ENCODE measurements around the gene PAAF1. TPM values are rescaled to one million over a fixed set of nuclear protein-coding genes. Genes with fewer than 3 reads are reported as not detected.

The PAAF1 gene
- total and polyA plus RNA-seq, 12 donors: 14.2 to 55.9 (median 28.0) TPM

DNA sequence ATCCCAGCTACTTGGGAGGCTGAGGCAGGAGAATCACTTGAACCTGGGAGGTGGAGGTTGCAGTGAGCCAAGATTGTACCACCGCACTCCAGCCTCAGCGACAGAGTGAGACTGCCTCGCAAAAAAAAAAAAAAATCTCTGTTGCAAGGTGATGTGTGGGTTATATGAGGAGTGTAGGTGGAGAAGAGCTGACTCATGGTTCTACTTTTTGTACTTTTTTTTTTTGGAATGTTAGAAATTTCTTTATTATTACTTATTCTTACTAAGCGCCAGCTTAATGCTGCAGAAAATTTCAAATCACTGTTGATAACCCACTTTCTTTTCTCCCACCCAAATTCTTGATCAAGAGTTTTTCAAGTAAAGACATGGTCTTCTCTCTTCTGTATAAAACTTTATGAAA is 44.4 kb downstream of the PAAF1 start:
- Histone ChIP-seq H3K4me3 (no peak overlapping the region), H3K27me3 (no peaks in the 10 kb centered on the region), H3K27ac (no peak overlapping the region), H3K4me1 (replicated peaks in 1 of 2) (peaks cover 0 to 9% of the 10 kb centered on the region in 2 donors), H3K36me3 (replicated peaks in 1 of 2) (peaks cover 0 to 53% of the 10 kb centered on the region in 2 donors), H3K9me3 (replicated peaks in 1 of 3) (no peaks in the 10 kb centered on the region)
- no peak for TF ChIP-seq POLR2A (IDR thresholded peaks at IDR 0.05)
- TF ChIP-seq, protein P1, sequence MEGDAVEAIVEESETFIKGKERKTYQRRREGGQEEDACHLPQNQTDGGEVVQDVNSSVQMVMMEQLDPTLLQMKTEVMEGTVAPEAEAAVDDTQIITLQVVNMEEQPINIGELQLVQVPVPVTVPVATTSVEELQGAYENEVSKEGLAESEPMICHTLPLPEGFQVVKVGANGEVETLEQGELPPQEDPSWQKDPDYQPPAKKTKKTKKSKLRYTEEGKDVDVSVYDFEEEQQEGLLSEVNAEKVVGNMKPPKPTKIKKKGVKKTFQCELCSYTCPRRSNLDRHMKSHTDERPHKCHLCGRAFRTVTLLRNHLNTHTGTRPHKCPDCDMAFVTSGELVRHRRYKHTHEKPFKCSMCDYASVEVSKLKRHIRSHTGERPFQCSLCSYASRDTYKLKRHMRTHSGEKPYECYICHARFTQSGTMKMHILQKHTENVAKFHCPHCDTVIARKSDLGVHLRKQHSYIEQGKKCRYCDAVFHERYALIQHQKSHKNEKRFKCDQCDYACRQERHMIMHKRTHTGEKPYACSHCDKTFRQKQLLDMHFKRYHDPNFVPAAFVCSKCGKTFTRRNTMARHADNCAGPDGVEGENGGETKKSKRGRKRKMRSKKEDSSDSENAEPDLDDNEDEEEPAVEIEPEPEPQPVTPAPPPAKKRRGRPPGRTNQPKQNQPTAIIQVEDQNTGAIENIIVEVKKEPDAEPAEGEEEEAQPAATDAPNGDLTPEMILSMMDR (IDR thresholded peaks at IDR 0.05): no peak
- DNase-seq: no peak
- 96 to 100% (median 98%) methylated on average over 4 of the region's 4 CpGs for WGBS, 4 donors
- intact Hi-C loops (cut with DNase I): no loop called here

DNA sequence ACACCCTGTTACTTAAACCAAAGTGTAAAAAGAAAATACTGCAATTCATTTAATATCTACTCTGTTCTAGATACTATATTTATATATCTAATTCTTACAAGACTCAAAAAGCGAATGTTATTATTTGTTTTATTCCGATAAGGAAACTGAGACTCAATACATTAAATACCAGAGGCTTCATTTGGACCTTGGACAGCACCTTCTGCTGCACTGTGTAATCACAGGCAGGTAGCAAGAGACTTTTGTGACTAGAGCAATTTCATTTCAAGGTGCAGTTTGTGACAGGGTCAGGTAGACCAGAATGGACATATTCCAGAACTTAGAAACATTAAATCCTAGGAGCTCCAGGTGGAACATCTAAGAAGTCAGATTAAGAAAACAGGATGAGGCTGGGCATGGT is 52.6 kb downstream of the PAAF1 start:
- Histone ChIP-seq H3K27ac (no peak overlapping the region), H3K4me1 (replicated peaks in 1 of 2) (no peaks in the 10 kb centered on the region), H3K9me3 (replicated peaks in 1 of 3) (no peaks in the 10 kb centered on the region), H3K4me3 (no peak overlapping the region), H3K36me3 (replicated peaks in 1 of 2) (peaks cover 0 to 50% of the 10 kb centered on the region in 2 donors), H3K27me3 (no peaks in the 10 kb centered on the region)
- DNase-seq: no peak
- intact Hi-C loops (cut with DNase I): no loop called here
- TF ChIP-seq POLR2A (IDR thresholded peaks at IDR 0.05): no peak
- TF ChIP-seq, protein P1 (IDR thresholded peaks at IDR 0.05): no peak
- WGBS, 4 donors: 95 to 97% (median 96%) methylated on average over 2 of the region's 2 CpGs

DNA sequence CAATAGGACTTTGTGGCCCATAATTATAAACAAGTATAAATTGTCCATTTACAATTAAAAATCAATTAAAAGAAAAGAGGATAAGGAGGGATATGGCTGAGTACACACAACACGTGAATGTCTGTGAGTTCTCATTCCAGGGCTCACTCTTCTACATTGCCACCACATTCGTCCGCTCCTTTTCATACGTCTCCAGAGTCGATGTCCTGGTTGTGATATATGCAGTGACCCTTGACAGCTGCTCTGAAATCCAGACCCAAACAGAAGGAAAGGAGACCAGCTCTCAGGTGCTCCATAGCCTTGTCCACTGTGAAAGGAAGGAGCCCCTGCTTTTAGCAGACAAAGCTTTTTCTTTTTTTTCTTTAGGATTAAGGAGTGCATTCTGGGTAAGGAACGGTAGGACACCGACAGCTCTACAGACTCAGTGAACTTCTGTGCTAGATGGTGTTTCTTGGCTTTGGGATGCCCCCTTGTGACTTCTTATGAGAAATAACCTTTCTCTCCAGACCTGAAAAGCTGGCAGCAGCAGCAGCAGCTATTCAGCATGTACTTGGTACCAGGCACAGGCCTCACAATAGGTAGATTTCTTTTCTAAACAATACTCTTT is 54.3 kb downstream of the PAAF1 start:
- intact Hi-C loops (cut with DNase I): no loop called here
- H3K27me3 ChIP-seq: no peaks in the 10 kb centered on the region
- 56 to 60% (median 58%) methylated on average over 7 of the region's 7 CpGs for WGBS, 4 donors
- H3K4me1 ChIP-seq (replicated peaks in 1 of 2): no peaks in the 10 kb centered on the region
- no peaks in the 10 kb centered on the region for H3K9me3 ChIP-seq (replicated peaks in 1 of 3)
- H3K4me3 ChIP-seq: no peak overlapping the region
- peak; percentile 36 to 73 (median 59) for DNase-seq
- H3K36me3 ChIP-seq (replicated peaks in 1 of 2): peaks cover 0 to 38% of the 10 kb centered on the region in 2 donors
- no peak overlapping the region for H3K27ac ChIP-seq
- TF ChIP-seq, protein P1 (IDR thresholded peaks at IDR 0.05): peak in 5 of 6 experiments; percentile 50 to 61 (median 56)
- TF ChIP-seq POLR2A (IDR thresholded peaks at IDR 0.05): no peak

DNA sequence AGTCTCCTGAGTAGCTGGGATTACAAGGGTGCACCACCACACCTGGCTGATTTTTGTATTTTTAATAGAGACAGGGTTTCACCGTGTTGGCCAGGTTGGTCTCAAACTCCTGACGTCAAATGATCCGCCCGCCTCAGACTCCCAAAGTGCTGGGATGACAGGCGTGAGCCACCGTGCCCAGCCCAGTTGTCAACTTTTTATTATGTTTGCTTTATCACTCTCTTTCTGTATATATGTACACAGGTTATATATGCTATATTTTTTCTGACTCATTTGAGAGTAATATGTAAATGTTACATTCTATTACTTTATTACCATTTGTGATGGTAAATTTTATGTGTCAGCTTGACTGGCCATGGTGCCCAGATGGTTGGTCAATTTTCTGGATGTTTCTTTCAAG is 55.2 kb downstream of the PAAF1 start:
- no peaks in the 10 kb centered on the region for H3K9me3 ChIP-seq (replicated peaks in 1 of 3)
- no peaks in the 10 kb centered on the region for H3K4me1 ChIP-seq (replicated peaks in 1 of 2)
- TF ChIP-seq POLR2A (IDR thresholded peaks at IDR 0.05): no peak
- TF ChIP-seq, protein P1 (IDR thresholded peaks at IDR 0.05): no peak
- H3K27ac ChIP-seq: no peak overlapping the region
- no peak for DNase-seq
- no peak overlapping the region for H3K4me3 ChIP-seq
- WGBS, 4 donors: 90 to 98% (median 95%) methylated on average over 6 of the region's 6 CpGs
- intact Hi-C loops (cut with DNase I): no loop called here
- no peaks in the 10 kb centered on the region for H3K27me3 ChIP-seq
- peaks cover 0 to 30% of the 10 kb centered on the region in 2 donors for H3K36me3 ChIP-seq (replicated peaks in 1 of 2)
